Endothelial cell of umbilical vein (primary cell): ENCODE results near the gene CDC42BPB. TPM values are rescaled to one million over a fixed set of nuclear protein-coding genes. Genes with fewer than 3 reads are reported as not detected.

Experiments used
- BruUV-seq: library from RNA; stranded (reverse); fragments of 400-500 nt; replicated peaks from 2 replicates; lab custom pipeline; 2021; lab: Mats Ljungman, UMichigan
- CTCF ChIA-PET: fragments of 300-600, 350-600 bp; sonication (Branson Sonifier 250); formaldehyde crosslinking; loops from one replicate; lab custom pipeline; 2021; ENCODE audit warnings: antibody characterized with exemption, inconsistent platforms; lab: Charles Lee
- POLR2A ChIA-PET: fragments of 300-600, 350-600 bp; sonication (Branson Sonifier 250); formaldehyde crosslinking; loops from one replicate; lab custom pipeline; 2021; ENCODE audit warnings: antibody characterized with exemption, inconsistent platforms; lab: Charles Lee
- DNase-seq: peaks from one replicate; pipeline ENCODE4 v3.0.0-alpha.2; 2011; ENCODE audit warnings: low read depth, low spot score
- FAIRE-seq: peaks from 2 replicates; lab custom pipeline; 2011; peaks lifted over from hg19 to GRCh38; lab: Jason Lieb, UNC
- H2AFZ ChIP-seq: 2 replicates; pipeline ENCODE4 v1.6.0; 2012; ENCODE audit warnings: low read depth, low read length, control low read depth, inconsistent platforms
- H3K27ac ChIP-seq: 2 replicates; pipeline ENCODE4 v1.5.1; 2011; ENCODE audit warnings: low read depth, mild to moderate bottlenecking, control low read depth, low read length, moderate library complexity; ENCODE audit not compliant: insufficient read depth
- H3K27me3 ChIP-seq, 2 experiments: 2 replicates each; pipeline versions ENCODE4 v1.6.0 to v1.6.1; 2011; ENCODE audit warnings: low read length in 2 of 2, mixed read lengths in 1 of 2; ENCODE audit not compliant: control insufficient read depth in 2 of 2, insufficient read depth in 2 of 2
- H3K36me3 ChIP-seq, 2 experiments: 2 replicates in 1 of 2; 3 replicates in 1 of 2; pipeline ENCODE4 v1.5.1; 2011; ENCODE audit warnings: low read length in 2 of 2, mild to moderate bottlenecking in 1 of 2, moderate library complexity in 1 of 2; ENCODE audit not compliant: control insufficient read depth in 2 of 2, insufficient read depth in 2 of 2; ENCODE audit errors: extremely low read depth in 1 of 2
- H3K4me1 ChIP-seq: 3 replicates; pipeline ENCODE4 v1.5.1; 2011; ENCODE audit warnings: mild to moderate bottlenecking, low read length; ENCODE audit not compliant: control insufficient read depth, insufficient read depth; ENCODE audit errors: extremely low read depth
- H3K4me2 ChIP-seq: 2 replicates; pipeline ENCODE4 v1.6.1; 2011; ENCODE audit warnings: low read length, control low read depth, mixed read lengths; ENCODE audit not compliant: insufficient read depth
- H3K4me3 ChIP-seq, 3 experiments: fragments of 200-600 bp in 1 of 3; sonication (generic), shearing (Covaris generic) in 1 of 3; replicated peaks in 1 of 3; 2 replicates each; pipeline ENCODE4 v1.5.1; 2011 to 2016; ENCODE audit warnings: control low read depth in 3 of 3, low read length in 3 of 3, mild to moderate bottlenecking in 2 of 3, inconsistent platforms in 1 of 3, low read depth in 1 of 3, moderate library complexity in 1 of 3; ENCODE audit not compliant: insufficient read depth in 1 of 3
- H3K79me2 ChIP-seq: 2 replicates; pipeline ENCODE4 v1.6.0; 2012; ENCODE audit warnings: low read length, inconsistent platforms; ENCODE audit not compliant: control insufficient read depth, insufficient read depth
- H3K9ac ChIP-seq: replicated peaks from 2 replicates; pipeline ENCODE3; 2011; ENCODE audit warnings: low read length, control low read depth; ENCODE audit not compliant: insufficient read depth; ENCODE audit errors: extremely low read depth
- H3K9me1 ChIP-seq: replicated peaks from 3 replicates; pipeline ENCODE4 v1.6.0; 2011; ENCODE audit warnings: mild to moderate bottlenecking, low read length; ENCODE audit not compliant: control insufficient read depth, insufficient read depth; ENCODE audit errors: extremely low read depth
- H3K9me3 ChIP-seq: replicated peaks from 2 replicates; pipeline ENCODE4 v1.5.1; 2012; ENCODE audit warnings: low read length, inconsistent platforms; ENCODE audit not compliant: control insufficient read depth, insufficient read depth
- H4K20me1 ChIP-seq: replicated peaks from 2 replicates; pipeline ENCODE3; 2011; ENCODE audit warnings: mild to moderate bottlenecking, low read length; ENCODE audit not compliant: control insufficient read depth, insufficient read depth; ENCODE audit errors: extremely low read depth
- EZH2 ChIP-seq: IDR thresholded peaks from 2 replicates; pipeline ENCODE4 v1.6.1; 2012; ENCODE audit warnings: borderline replicate concordance, low read depth, mild to moderate bottlenecking, moderate library complexity, low read length, inconsistent platforms; ENCODE audit not compliant: severe bottlenecking
- FOS ChIP-seq: IDR thresholded peaks from 2 replicates; pipeline ENCODE4 v1.6.1; 2011; ENCODE audit warnings: mild to moderate bottlenecking, low read length, moderate library complexity, borderline replicate concordance; ENCODE audit not compliant: insufficient read depth
- GATA2 ChIP-seq: IDR thresholded peaks from 2 replicates; pipeline ENCODE4 v1.7.0; 2011; ENCODE audit warnings: low read depth, mild to moderate bottlenecking, moderate library complexity, mixed read lengths, low read length; ENCODE audit not compliant: insufficient read length, insufficient read depth
- dilution Hi-C: fragments of 300-500 bp; cut with MboI; formaldehyde crosslinking; loops from one replicate; pipeline ENCODE4 v1.15.0; 2019; ENCODE audit warnings: low sequenced_read_pairs; ENCODE audit not compliant: extremely low pct_ligation_motif_present
- intact Hi-C: fragments of 100-400 bp; cut with micrococcal nuclease; formaldehyde crosslinking; loops from one replicate; pipeline ENCODE4 v1.10.0; 2022
- polyA plus RNA-seq, 4 experiments: library from polyadenylated mRNA; depleted of rRNA in 3 of 4; stranded (reverse) in 3 of 4; unstranded in 1 of 4; fragments of >200 nt; gene quantifications; 2 replicates each; pipeline versions ENCODE4 v1.2.1 to v1.2.3, GENCODE V29; 2011 to 2012; ENCODE audit warnings: missing spikeins in 1 of 4
- total RNA-seq: library from RNA; stranded (reverse); gene quantifications from 2 replicates; pipeline ENCODE4 v1.2.3, GENCODE V29; 2021
- TF ChIP-seq, protein P1 (sequence below), 2 donors: IDR thresholded peaks; 1 replicate in 1 of 2; 2 replicates in 1 of 2; pipeline ENCODE4 v1.5.1; 2011; ENCODE audit warnings: low read length in 2 of 2, mild to moderate bottlenecking in 2 of 2, moderate library complexity in 2 of 2, control low read depth in 1 of 2, inconsistent platforms in 1 of 2, low read depth in 1 of 2; ENCODE audit not compliant: insufficient read depth in 1 of 2; ENCODE audit errors: extremely low read depth in 1 of 2
- TF ChIP-seq, protein P2 (sequence below): IDR thresholded peaks from 2 replicates; pipeline ENCODE4 v1.6.1; 2011; ENCODE audit not compliant: insufficient read depth, insufficient read length

Gene CDC42BPB
- total and polyA plus RNA-seq, 2 donors (not counting 3 experiments of a cell fraction or from before 2014, with no cell fraction given): 82.6 to 131 TPM

DNA sequence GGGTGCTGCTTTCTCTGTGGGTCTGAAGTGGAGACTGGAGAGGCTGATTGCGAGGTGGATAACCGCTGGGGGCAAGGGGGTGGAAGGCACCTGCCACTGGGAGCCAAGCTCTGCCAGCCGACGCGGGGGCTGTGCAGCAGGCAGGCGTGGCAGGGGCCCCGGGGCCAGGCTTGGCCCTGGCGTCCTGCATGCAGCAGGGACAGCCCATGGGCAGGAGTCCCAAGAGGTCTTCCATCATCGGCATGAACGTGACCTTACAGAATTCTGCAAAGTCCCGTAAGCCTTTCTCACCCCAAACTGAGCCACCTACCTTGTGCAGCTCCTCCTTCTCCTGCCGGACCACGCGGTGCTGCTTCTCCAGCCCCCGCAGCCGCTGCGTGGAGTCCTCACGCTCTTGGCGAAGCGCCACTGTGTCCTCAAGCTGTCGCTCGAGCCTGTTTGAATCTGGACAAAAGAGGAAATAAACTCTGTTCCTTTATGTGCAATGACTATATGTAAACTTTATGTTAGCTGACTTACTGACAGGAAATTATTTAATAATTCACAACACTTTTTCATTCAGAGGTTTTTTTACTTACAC lies 83.6 kb downstream of the CDC42BPB start:
- Histone ChIP-seq H3K27ac (no peak overlapping the region), H3K4me2 (no peak overlapping the region), H3K9me1 (no peaks in the 10 kb centered on the region), H3K36me3 (peaks cover 16 to 66% of the 10 kb centered on the region in 2 experiments), H3K27me3 (no peaks in the 10 kb centered on the region), H3K4me3 (no peak overlapping the region), H2AFZ (no peak overlapping the region), H3K79me2 (no peaks in the 10 kb centered on the region), H3K9ac (no peak overlapping the region), H3K9me3 (no peaks in the 10 kb centered on the region), H4K20me1 (no peaks in the 10 kb centered on the region), H3K4me1 (no peaks in the 10 kb centered on the region)
- CTCF ChIA-PET: interaction anchor here (1.2 kb wide), 1 partner anchor 101 kb away, joined by 5 read pairs; no protein-coding TSS in a partner anchor
- intact Hi-C loops: loop anchor here (5.0 kb wide), 1 partner anchor 84 kb away; the partner anchor contains the start of gene CDC42BPB
- FAIRE-seq: no peak
- POLR2A ChIA-PET: no interaction called here
- TF ChIP-seq, protein P1, sequence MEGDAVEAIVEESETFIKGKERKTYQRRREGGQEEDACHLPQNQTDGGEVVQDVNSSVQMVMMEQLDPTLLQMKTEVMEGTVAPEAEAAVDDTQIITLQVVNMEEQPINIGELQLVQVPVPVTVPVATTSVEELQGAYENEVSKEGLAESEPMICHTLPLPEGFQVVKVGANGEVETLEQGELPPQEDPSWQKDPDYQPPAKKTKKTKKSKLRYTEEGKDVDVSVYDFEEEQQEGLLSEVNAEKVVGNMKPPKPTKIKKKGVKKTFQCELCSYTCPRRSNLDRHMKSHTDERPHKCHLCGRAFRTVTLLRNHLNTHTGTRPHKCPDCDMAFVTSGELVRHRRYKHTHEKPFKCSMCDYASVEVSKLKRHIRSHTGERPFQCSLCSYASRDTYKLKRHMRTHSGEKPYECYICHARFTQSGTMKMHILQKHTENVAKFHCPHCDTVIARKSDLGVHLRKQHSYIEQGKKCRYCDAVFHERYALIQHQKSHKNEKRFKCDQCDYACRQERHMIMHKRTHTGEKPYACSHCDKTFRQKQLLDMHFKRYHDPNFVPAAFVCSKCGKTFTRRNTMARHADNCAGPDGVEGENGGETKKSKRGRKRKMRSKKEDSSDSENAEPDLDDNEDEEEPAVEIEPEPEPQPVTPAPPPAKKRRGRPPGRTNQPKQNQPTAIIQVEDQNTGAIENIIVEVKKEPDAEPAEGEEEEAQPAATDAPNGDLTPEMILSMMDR (IDR thresholded peaks at IDR 0.05; ENCODE audit: extremely low read depth in 1 of 2, insufficient read depth in 1 of 2, low read depth in 1 of 2, low read length in 2 of 2): no peak
- TF ChIP-seq, protein P2, sequence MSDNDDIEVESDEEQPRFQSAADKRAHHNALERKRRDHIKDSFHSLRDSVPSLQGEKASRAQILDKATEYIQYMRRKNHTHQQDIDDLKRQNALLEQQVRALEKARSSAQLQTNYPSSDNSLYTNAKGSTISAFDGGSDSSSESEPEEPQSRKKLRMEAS: no peak
- TF ChIP-seq GATA2 (no peak), FOS (no peak), EZH2 (no peak)
- BruUV-seq: no TSS peak
- dilution Hi-C loops: no loop called here
- DNase-seq: no peak
